GM21717 (cell line): ENCODE results near the gene APEH.
A peak's percentile ranks its signal among the peaks of the same experiment; 100 is the strongest.
"Not testable (repeated sequence)": the region's sequence is repeated elsewhere in the genome, so short reads cannot be mapped to it uniquely, and the experiment has no call there.

Source experiments
- ATAC-seq: cut with Tn5 transposase; IDR thresholded peaks from one replicate; pipeline ENCODE4 v1.9.1; 2021; ENCODE audit warnings: mild to moderate bottlenecking, moderate library complexity; ENCODE audit not compliant: unreplicated experiment

APEH gene

GRCh38 chr3:49667701-49668413 is 6.3 kb upstream of the APEH start:
- ATAC-seq: no peak

- ATAC-seq: no peak
Observed at GRCh38 chr3:49668414-49668797, 5.7 kb upstream of the APEH start.

GRCh38 chr3:49668861-49669260 is 5.3 kb upstream of the APEH start:
- ATAC-seq: no peak

- no peak for ATAC-seq
Observed at GRCh38 chr3:49669352-49669751, 4.8 kb upstream of the APEH start.

GRCh38 chr3:49670940-49671290 is 3.2 kb upstream of the APEH start:
- no peak for ATAC-seq

GRCh38 chr3:49671291-49672288 is 2.6 kb upstream of the APEH start:
- no peak for ATAC-seq

GRCh38 chr3:49673121-49673714 is 933 bp upstream of the APEH start:
- ATAC-seq: peak; percentile 1

- peak; percentile 6 for ATAC-seq
Observed at GRCh38 chr3:49674497-49674983, 389 bp downstream of the APEH start.

- no peak for ATAC-seq
Observed at GRCh38 chr3:49675912-49676311, 1.8 kb downstream of the APEH start.

GRCh38 chr3:49680493-49681231 is 6.5 kb downstream of the APEH start:
- no peak for ATAC-seq

GRCh38 chr3:49681232-49681522 is 7.0 kb downstream of the APEH start:
- ATAC-seq: no peak

GRCh38 chr3:49681543-49681942 is 7.4 kb downstream of the APEH start:
- ATAC-seq: no peak

GRCh38 chr3:49683162-49683561 is 9.0 kb downstream of the APEH start:
- no peak for ATAC-seq

- not testable (repeated sequence) for ATAC-seq
Observed at GRCh38 chr3:49684453-49684852, 10.3 kb downstream of the APEH start.

- ATAC-seq: not testable (repeated sequence)
Observed at GRCh38 chr3:49685103-49685502, 11.0 kb downstream of the APEH start.

- ATAC-seq: not testable (repeated sequence)
Observed at GRCh38 chr3:49685846-49686245, 11.7 kb downstream of the APEH start.

GRCh38 chr3:49686346-49686745 is 12.2 kb downstream of the APEH start:
- ATAC-seq: not testable (repeated sequence)

- ATAC-seq: not testable (repeated sequence)
Observed at GRCh38 chr3:49686769-49687423, 12.7 kb downstream of the APEH start.

GRCh38 chr3:49687424-49687795 is 13.3 kb downstream of the APEH start:
- not testable (repeated sequence) for ATAC-seq

GRCh38 chr3:49688338-49689045 is 14.3 kb downstream of the APEH start:
- ATAC-seq: peak; percentile 3
